Measurements from ENCODE around the gene IL36RN. TPM values are rescaled to one million over a fixed set of nuclear protein-coding genes. Genes with fewer than 3 reads are reported as not detected.

Gene IL36RN
- polyA plus RNA-seq, 1 donor from 2014 or later = not detected

- Histone ChIP-seq H3K79me2 (replicated peaks; ENCODE audit: insufficient read depth, low read length) (no peaks in the 10 kb centered on the region), H3F3A (ENCODE audit: insufficient read depth, low read length, poor library complexity, severe bottlenecking) (no peaks in the 10 kb centered on the region), H3K27ac (ENCODE audit: low read length) (no peak overlapping the region), H3K9me2 (ENCODE audit: insufficient read depth, low read length) (no peaks in the 10 kb centered on the region), H2AFZ (ENCODE audit: low read depth, low read length) (no peak overlapping the region), H3K9me3 (ENCODE audit: low read length) (no peaks in the 10 kb centered on the region), H3K4me3 (ENCODE audit: low read length) (no peak overlapping the region), H4K20me1 (ENCODE audit: insufficient read depth) (no peaks in the 10 kb centered on the region), H3K9ac (ENCODE audit: low read length) (no peak overlapping the region), H3K4me2 (ENCODE audit: low read length) (no peak overlapping the region), H3K27me3 (ENCODE audit: insufficient read depth, low read depth, low read length) (no peaks in the 10 kb centered on the region), H3K36me3 (ENCODE audit: insufficient read depth, low read length) (no peaks in the 10 kb centered on the region)
- no peak for TF ChIP-seq RAD21 (conservative IDR thresholded peaks at IDR 0.05)
- no peak for TF ChIP-seq REST (IDR thresholded peaks at IDR 0.05; ENCODE audit: borderline replicate concordance)
- no peak for TF ChIP-seq TAF1 (IDR thresholded peaks at IDR 0.05; ENCODE audit: low read depth)
- TF ChIP-seq EZH2 (IDR thresholded peaks at IDR 0.05; ENCODE audit: borderline replicate concordance, insufficient read depth, low read length, poor library complexity, severe bottlenecking) = no peak
- no peak for TF ChIP-seq SMC3 (conservative IDR thresholded peaks at IDR 0.05; ENCODE audit: poor library complexity)
- TF ChIP-seq MXI1 (conservative IDR thresholded peaks at IDR 0.05; ENCODE audit: poor library complexity, severe bottlenecking) = no peak
- no peak for TF ChIP-seq POLR2AphosphoS5 (IDR thresholded peaks at IDR 0.05)
- TF ChIP-seq, protein P1, sequence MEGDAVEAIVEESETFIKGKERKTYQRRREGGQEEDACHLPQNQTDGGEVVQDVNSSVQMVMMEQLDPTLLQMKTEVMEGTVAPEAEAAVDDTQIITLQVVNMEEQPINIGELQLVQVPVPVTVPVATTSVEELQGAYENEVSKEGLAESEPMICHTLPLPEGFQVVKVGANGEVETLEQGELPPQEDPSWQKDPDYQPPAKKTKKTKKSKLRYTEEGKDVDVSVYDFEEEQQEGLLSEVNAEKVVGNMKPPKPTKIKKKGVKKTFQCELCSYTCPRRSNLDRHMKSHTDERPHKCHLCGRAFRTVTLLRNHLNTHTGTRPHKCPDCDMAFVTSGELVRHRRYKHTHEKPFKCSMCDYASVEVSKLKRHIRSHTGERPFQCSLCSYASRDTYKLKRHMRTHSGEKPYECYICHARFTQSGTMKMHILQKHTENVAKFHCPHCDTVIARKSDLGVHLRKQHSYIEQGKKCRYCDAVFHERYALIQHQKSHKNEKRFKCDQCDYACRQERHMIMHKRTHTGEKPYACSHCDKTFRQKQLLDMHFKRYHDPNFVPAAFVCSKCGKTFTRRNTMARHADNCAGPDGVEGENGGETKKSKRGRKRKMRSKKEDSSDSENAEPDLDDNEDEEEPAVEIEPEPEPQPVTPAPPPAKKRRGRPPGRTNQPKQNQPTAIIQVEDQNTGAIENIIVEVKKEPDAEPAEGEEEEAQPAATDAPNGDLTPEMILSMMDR (IDR thresholded peaks at IDR 0.05; ENCODE audit: poor library complexity, severe bottlenecking) = no peak
- no peak for TF ChIP-seq EP300 (conservative IDR thresholded peaks at IDR 0.05; ENCODE audit: poor library complexity, severe bottlenecking)
Observed at GRCh38 chr2:113064898-113065297, 5.9 kb downstream of the IL36RN start.

GRCh38 chr2:113067681-113068080, 8.7 kb downstream of the IL36RN start, which contains the start of gene IL1F10:
IL1F10 (plus strand) TSS chr2:113067970; CDS start chr2:113072739, 4,769 bp downstream.
- Histone ChIP-seq H2AFZ (ENCODE audit: low read depth, low read length) (no peak within 1 kb of the TSS), H3K27me3 (ENCODE audit: insufficient read depth, low read depth, low read length) (no peaks in the 10 kb centered on the region), H3K4me3 (ENCODE audit: low read length) (no peak within 1 kb of the TSS), H3K9me3 (ENCODE audit: low read length) (no peaks in the 10 kb centered on the region), H3K9me2 (ENCODE audit: insufficient read depth, low read length) (no peaks in the 10 kb centered on the region), H3F3A (ENCODE audit: insufficient read depth, low read length, poor library complexity, severe bottlenecking) (no peaks in the 10 kb centered on the region), H3K4me2 (ENCODE audit: low read length) (no peak within 1 kb of the TSS), H3K79me2 (replicated peaks; ENCODE audit: insufficient read depth, low read length) (no peaks in the 10 kb centered on the region), H4K20me1 (ENCODE audit: insufficient read depth) (no peaks in the 10 kb centered on the region), H3K9ac (ENCODE audit: low read length) (no peak within 1 kb of the TSS), H3K27ac (ENCODE audit: low read length) (no peak within 1 kb of the TSS), H3K36me3 (ENCODE audit: insufficient read depth, low read length) (no peaks in the 10 kb centered on the region)
- no peak for TF ChIP-seq RAD21 (conservative IDR thresholded peaks at IDR 0.05)
- TF ChIP-seq EP300 (conservative IDR thresholded peaks at IDR 0.05; ENCODE audit: poor library complexity, severe bottlenecking) = no peak
- TF ChIP-seq, protein P1 (IDR thresholded peaks at IDR 0.05; ENCODE audit: poor library complexity, severe bottlenecking) = no peak
- no peak for TF ChIP-seq SMC3 (conservative IDR thresholded peaks at IDR 0.05; ENCODE audit: poor library complexity)
- no peak for TF ChIP-seq EZH2 (IDR thresholded peaks at IDR 0.05; ENCODE audit: borderline replicate concordance, insufficient read depth, low read length, poor library complexity, severe bottlenecking)
- no peak for TF ChIP-seq REST (IDR thresholded peaks at IDR 0.05; ENCODE audit: borderline replicate concordance)
- TF ChIP-seq MXI1 (conservative IDR thresholded peaks at IDR 0.05; ENCODE audit: poor library complexity, severe bottlenecking) = no peak
- TF ChIP-seq POLR2AphosphoS5 (IDR thresholded peaks at IDR 0.05) = no peak
